HepG2 (cell line): ENCODE results near the gene TMTC2. TPM values are rescaled to one million over a fixed set of nuclear protein-coding genes. Genes with fewer than 3 reads are reported as not detected.
A peak's percentile ranks its signal among the peaks of the same experiment; 100 is the strongest.

Source experiments
- ATAC-seq: fragments of 200-7000 bp; cut with Tn5 transposase; 3 replicates; pipeline ENCODE4 v1.9.1; 2020; ENCODE audit warnings: mild to moderate bottlenecking, moderate library complexity
- BruUV-seq: library from RNA; stranded (reverse); fragments of 400-500 nt; replicated peaks from 2 replicates; lab custom pipeline; 2021; lab: Mats Ljungman, UMichigan
- CTCF ChIA-PET: fragments of 300-600 bp; formaldehyde crosslinking; extraction: SDS; loops from one replicate; lab custom pipeline; 2021; ENCODE audit warnings: low total read pairs, inconsistent platforms, low intra/inter-chr PET ratio; lab: Yijun Ruan, JAX
- POLR2A ChIA-PET: fragments of 350-600 bp; sonication (Branson Sonifier 250); formaldehyde crosslinking; loops from one replicate; lab custom pipeline; 2020; ENCODE audit warnings: antibody characterized with exemption, inconsistent platforms; lab: Yijun Ruan, JAX
- DNase-seq: peaks from one replicate; pipeline ENCODE4 v3.0.0-alpha.2; 2015; ENCODE audit warnings: low spot score
- FAIRE-seq: peaks from 3 replicates; lab custom pipeline; 2011; peaks lifted over from hg19 to GRCh38; lab: Jason Lieb, UNC
- H2AFZ ChIP-seq: one replicate; pipeline ENCODE4 v1.6.1; 2011; ENCODE audit warnings: low read length, inconsistent platforms
- H3K27ac ChIP-seq: fragments of 300-600 bp; 3 replicates; pipeline ENCODE4 v1.8.0; 2011; ENCODE audit warnings: mixed run types, mild to moderate bottlenecking, mixed read lengths, low read length, inconsistent platforms; ENCODE audit not compliant: insufficient read depth; ENCODE audit errors: extremely low read length
- H3K27me3 ChIP-seq, 2 experiments: fragments of 200-600 bp in 1 of 2; 2 replicates in 1 of 2; 3 replicates in 1 of 2; pipeline versions ENCODE4 v1.6.0 to v1.8.0; 2011; ENCODE audit warnings: low read length in 2 of 2, mild to moderate bottlenecking in 2 of 2, moderate library complexity in 2 of 2, inconsistent platforms in 1 of 2; ENCODE audit not compliant: insufficient read depth in 2 of 2, control insufficient read depth in 1 of 2
- H3K36me3 ChIP-seq, 2 experiments: fragments of 200-600 bp in 1 of 2; replicated peaks in 1 of 2; 2 replicates in 1 of 2; 3 replicates in 1 of 2; pipeline versions ENCODE4 v1.5.1 to v1.8.0; 2011; ENCODE audit warnings: low read length in 2 of 2, inconsistent platforms in 1 of 2; ENCODE audit not compliant: insufficient read depth in 2 of 2, control insufficient read depth in 1 of 2
- H3K4me1 ChIP-seq: 2 replicates; pipeline ENCODE4 v1.5.1; 2012; ENCODE audit warnings: low read length, inconsistent platforms; ENCODE audit not compliant: insufficient read depth
- H3K4me2 ChIP-seq: 2 replicates; pipeline ENCODE4 v1.6.0; 2011; ENCODE audit warnings: low read depth, low read length, inconsistent platforms
- H3K4me3 ChIP-seq, 3 experiments: fragments of 200-600 bp in 1 of 3; sonication (generic), shearing (Covaris generic) in 1 of 3; replicated peaks in 1 of 3; 2 replicates each; pipeline ENCODE4 v1.5.1; 2011 to 2016; ENCODE audit warnings: low read length in 3 of 3, inconsistent platforms in 2 of 3, low read depth in 2 of 3, mild to moderate bottlenecking in 2 of 3, control low read depth in 1 of 3, mixed read lengths in 1 of 3; ENCODE audit not compliant: insufficient read depth in 1 of 3
- H3K79me2 ChIP-seq: one replicate; pipeline ENCODE4 v1.6.1; 2011; ENCODE audit warnings: low read length, inconsistent platforms; ENCODE audit not compliant: insufficient read depth
- H3K9ac ChIP-seq: 2 replicates; pipeline ENCODE4 v1.6.0; 2011; ENCODE audit warnings: mild to moderate bottlenecking, low read depth, low read length, inconsistent platforms; ENCODE audit not compliant: insufficient read depth
- H3K9me3 ChIP-seq: 2 replicates; pipeline ENCODE4 v1.5.1; 2012; ENCODE audit warnings: mild to moderate bottlenecking, low read length
- H4K20me1 ChIP-seq: 2 replicates; pipeline ENCODE4 v1.6.0; 2011; ENCODE audit warnings: inconsistent platforms, mild to moderate bottlenecking, low read length, moderate library complexity; ENCODE audit not compliant: insufficient read depth
- AKAP8 ChIP-seq: sonication (generic); formaldehyde crosslinking; IDR thresholded peaks from 2 replicates; pipeline ENCODE4 v1.5.1; 2020; ENCODE audit warnings: mild to moderate bottlenecking, missing genetic modification reagents
- ATF7 ChIP-seq, 2 experiments: fragments of 450-650 bp in 1 of 2; sonication (generic) in 1 of 2; formaldehyde crosslinking in 1 of 2; IDR thresholded peaks; 2 replicates each; pipeline versions ENCODE4 v1.4.0 to v1.6.1; 2016 to 2020; ENCODE audit warnings: antibody characterized with exemption in 1 of 2, mild to moderate bottlenecking in 1 of 2, missing genetic modification reagents in 1 of 2
- CREB1 ChIP-seq, 2 experiments: fragments of 450-650 bp in 1 of 2; IDR thresholded peaks; 2 replicates each; pipeline ENCODE4 v1.6.1; 2016 to 2017; ENCODE audit warnings: control low read depth in 1 of 2, mild to moderate bottlenecking in 1 of 2, missing compliant biosample characterization in 1 of 2, missing genetic modification characterization in 1 of 2
- FOXA3 ChIP-seq: IDR thresholded peaks from 2 replicates; pipeline ENCODE4 v1.6.1; 2016; ENCODE audit warnings: missing genetic modification reagents, missing compliant biosample characterization
- MTA1 ChIP-seq: sonication (generic); formaldehyde crosslinking; IDR thresholded peaks from 2 replicates; pipeline ENCODE4 v1.4.0; 2020; ENCODE audit warnings: missing genetic modification reagents, mild to moderate bottlenecking, borderline replicate concordance
- TGIF2 ChIP-seq: IDR thresholded peaks from 2 replicates; pipeline ENCODE4 v1.6.1; 2016; ENCODE audit warnings: control low read depth, missing compliant biosample characterization
- ZIK1 ChIP-seq: sonication (generic); formaldehyde crosslinking; IDR thresholded peaks from 2 replicates; pipeline ENCODE4 v1.5.0; 2020; ENCODE audit warnings: mild to moderate bottlenecking, low read depth, missing genetic modification reagents, borderline replicate concordance
- ZNF124 ChIP-seq: sonication (generic); formaldehyde crosslinking; IDR thresholded peaks from 2 replicates; pipeline ENCODE4 v1.4.0; 2020; ENCODE audit warnings: missing genetic modification reagents
- ZNF331 ChIP-seq: sonication (generic); formaldehyde crosslinking; IDR thresholded peaks from 2 replicates; pipeline ENCODE4 v1.4.0; 2020; ENCODE audit warnings: missing genetic modification reagents
- ZNF354B ChIP-seq: sonication (generic); formaldehyde crosslinking; IDR thresholded peaks from 2 replicates; pipeline ENCODE4 v1.8.0; 2022; ENCODE audit warnings: mild to moderate bottlenecking, missing genetic modification reagents
- WGBS: methylation state at CpG from one replicate; pipeline ENCODE4 v1.1.6; 2017; ENCODE audit warnings: low lambda C conversion rate; 5-methylcytosine and 5-hydroxymethylcytosine counted together
- in situ Hi-C: cut with HindIII; loops from 2 replicates; pipeline ENCODE4 v1.10.0; 2017; ENCODE audit warnings: low pct_unique_long_range_greater_than_20kb; ENCODE audit not compliant: extremely low pct_ligation_motif_present
- intact Hi-C: fragments of 100-400 bp; cut with micrococcal nuclease; formaldehyde crosslinking; loops from one replicate; pipeline ENCODE4 v1.10.0; 2022; ENCODE audit not compliant: unreplicated experiment
- polyA plus RNA-seq, 8 experiments: library from polyadenylated mRNA; depleted of rRNA in 3 of 8; stranded (reverse) in 7 of 8; unstranded in 1 of 8; fragments of >200 nt; fragmentation: Illumina TruSeq in 4 of 8; extraction: Trizol in 4 of 8; gene quantifications; 2 replicates each; pipeline versions ENCODE4 v1.2.1 to v1.2.3, GENCODE V29; 2011 to 2016; ENCODE audit warnings: low read depth in 4 of 8, missing spikeins in 1 of 8, mixed read lengths in 1 of 8; ENCODE audit not compliant: insufficient read depth in 1 of 8
- total RNA-seq, 5 experiments: library from RNA; depleted of rRNA; stranded (reverse); fragments of >200 nt; fragmentation: Illumina TruSeq; extraction: Trizol; gene quantifications; 2 replicates each; pipeline ENCODE4 v1.2.3, GENCODE V29; 2016; ENCODE audit warnings: low read depth in 1 of 5
- TF ChIP-seq, protein P1 (sequence below): sonication (generic); formaldehyde crosslinking; IDR thresholded peaks from 2 replicates; pipeline ENCODE4 v1.5.0; 2020; ENCODE audit warnings: missing genetic modification reagents
- TF ChIP-seq, protein P2 (sequence below): IDR thresholded peaks from 2 replicates; pipeline ENCODE4 v1.6.1; 2016; ENCODE audit warnings: missing biosample characterization, missing genetic modification reagents, low read depth
- TF ChIP-seq, protein P3 (sequence below): sonication (generic); formaldehyde crosslinking; IDR thresholded peaks from 2 replicates; pipeline ENCODE4 v1.8.1; 2023; ENCODE audit warnings: missing genetic modification reagents, inconsistent platforms, borderline replicate concordance
- TF ChIP-seq, protein P4 (sequence below): sonication (generic); formaldehyde crosslinking; conservative IDR thresholded peaks from 2 replicates; pipeline ENCODE4 v1.8.0; 2022; ENCODE audit warnings: mild to moderate bottlenecking, moderate library complexity, missing genetic modification reagents

Gene TMTC2
- total and polyA plus RNA-seq, 2 of the 13 experiments (the other 11 are each of a cell fraction or from before 2014, with no cell fraction given): 0.55 to 0.63 TPM

DNA sequence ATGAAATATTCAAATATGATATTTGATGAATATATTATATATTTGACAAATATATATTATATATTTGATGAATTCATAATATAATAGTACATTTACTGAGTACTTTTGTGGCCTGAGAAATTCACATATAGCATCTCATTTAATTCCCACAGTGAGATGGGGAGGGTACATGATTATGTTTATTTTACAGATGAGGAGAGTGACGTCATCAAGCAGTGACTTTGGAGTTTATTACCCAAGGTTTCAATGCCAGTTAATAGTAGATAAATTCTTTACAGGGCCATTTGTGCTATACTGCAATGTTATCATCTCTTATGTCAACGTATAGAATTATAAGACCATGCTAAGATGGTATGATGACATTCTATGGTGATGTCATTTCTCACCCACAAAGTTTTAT, 352.7 kb downstream of the TMTC2 start:
- BruUV-seq: no TSS peak
- POLR2A ChIA-PET: no interaction called here
- CTCF ChIA-PET: no interaction called here

DNA sequence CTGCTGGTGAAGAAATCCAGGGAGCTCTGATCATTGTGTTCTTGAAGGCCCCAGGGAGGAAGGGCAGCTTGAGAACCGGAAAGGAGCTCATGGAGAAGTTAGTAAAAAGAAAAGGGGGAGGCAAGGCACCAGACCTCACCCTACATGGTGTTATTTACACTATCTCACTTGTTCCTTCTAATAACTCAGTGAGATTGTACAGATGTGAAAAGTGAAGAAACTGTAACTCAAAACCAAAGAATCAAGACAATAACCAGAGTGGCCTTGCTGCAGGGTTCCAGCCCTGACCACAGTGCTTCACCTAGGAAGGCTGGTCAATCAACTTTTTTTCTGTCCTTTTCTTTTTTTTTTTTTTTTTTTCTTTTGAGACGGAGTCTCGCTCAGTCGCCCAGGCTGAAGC, 353.6 kb downstream of the TMTC2 start:
- no peak for FAIRE-seq
- ChIA-PET POLR2A (no interaction called here), CTCF (no interaction called here)
- no peaks in the 10 kb centered on the region for H3K27me3 ChIP-seq
- no peaks in the 10 kb centered on the region for H3K79me2 ChIP-seq
- H2AFZ ChIP-seq: no peak overlapping the region
- WGBS: 61% methylated on average over 4 of the region's 4 CpGs
- no peak for ATAC-seq
- in situ Hi-C loops (no loop called here), intact Hi-C loops (no loop called here)
- H3K4me2 ChIP-seq: no peak overlapping the region
- H3K27ac ChIP-seq: no peak overlapping the region
- H3K4me3 ChIP-seq: no peak overlapping the region
- no peak for DNase-seq
- no peak overlapping the region for H3K9ac ChIP-seq
- no peaks in the 10 kb centered on the region for H3K9me3 ChIP-seq
- no peaks in the 10 kb centered on the region for H3K4me1 ChIP-seq
- no peaks in the 10 kb centered on the region for H4K20me1 ChIP-seq
- no TSS peak for BruUV-seq
- H3K36me3 ChIP-seq: no peaks in the 10 kb centered on the region
- no peak for TF ChIP-seq ZNF354B (CRISPR knock-in tag)
- TF ChIP-seq MTA1 (CRISPR knock-in tag): no peak
- TF ChIP-seq ZIK1 (CRISPR knock-in tag): no peak
- TF ChIP-seq, protein P1, sequence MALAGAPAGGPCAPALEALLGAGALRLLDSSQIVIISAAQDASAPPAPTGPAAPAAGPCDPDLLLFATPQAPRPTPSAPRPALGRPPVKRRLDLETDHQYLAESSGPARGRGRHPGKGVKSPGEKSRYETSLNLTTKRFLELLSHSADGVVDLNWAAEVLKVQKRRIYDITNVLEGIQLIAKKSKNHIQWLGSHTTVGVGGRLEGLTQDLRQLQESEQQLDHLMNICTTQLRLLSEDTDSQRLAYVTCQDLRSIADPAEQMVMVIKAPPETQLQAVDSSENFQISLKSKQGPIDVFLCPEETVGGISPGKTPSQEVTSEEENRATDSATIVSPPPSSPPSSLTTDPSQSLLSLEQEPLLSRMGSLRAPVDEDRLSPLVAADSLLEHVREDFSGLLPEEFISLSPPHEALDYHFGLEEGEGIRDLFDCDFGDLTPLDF (CRISPR knock-in tag): no peak
- TF ChIP-seq, protein P2, sequence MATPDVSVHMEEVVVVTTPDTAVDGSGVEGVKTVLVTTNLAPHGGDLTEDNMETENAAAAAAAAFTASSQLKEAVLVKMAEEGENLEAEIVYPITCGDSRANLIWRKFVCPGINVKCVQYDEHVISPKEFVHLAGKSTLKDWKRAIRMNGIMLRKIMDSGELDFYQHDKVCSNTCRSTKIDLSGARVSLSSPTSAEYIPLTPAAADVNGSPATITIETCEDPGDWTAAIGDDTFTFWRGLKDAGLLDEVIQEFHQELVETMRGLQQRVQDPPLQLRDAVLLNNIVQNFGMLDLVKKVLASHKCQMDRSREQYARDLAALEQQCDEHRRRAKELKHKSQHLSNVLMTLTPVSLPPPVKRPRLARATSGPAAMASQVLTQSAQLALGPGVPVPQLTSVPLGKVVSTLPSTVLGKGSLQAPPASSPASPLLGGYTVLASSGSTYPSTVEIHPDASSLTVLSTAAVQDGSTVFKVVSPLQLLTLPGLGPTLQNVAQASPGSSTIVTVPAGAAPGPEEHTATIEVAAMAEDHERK (CRISPR knock-in tag): no peak
- TF ChIP-seq ZNF124: no peak
- no peak for TF ChIP-seq FOXA3
- no peak for TF ChIP-seq ZNF331
- no peak for TF ChIP-seq TGIF2 (CRISPR knock-in tag)
- no peak for TF ChIP-seq AKAP8 (CRISPR knock-in tag)
- TF ChIP-seq, protein P3, sequence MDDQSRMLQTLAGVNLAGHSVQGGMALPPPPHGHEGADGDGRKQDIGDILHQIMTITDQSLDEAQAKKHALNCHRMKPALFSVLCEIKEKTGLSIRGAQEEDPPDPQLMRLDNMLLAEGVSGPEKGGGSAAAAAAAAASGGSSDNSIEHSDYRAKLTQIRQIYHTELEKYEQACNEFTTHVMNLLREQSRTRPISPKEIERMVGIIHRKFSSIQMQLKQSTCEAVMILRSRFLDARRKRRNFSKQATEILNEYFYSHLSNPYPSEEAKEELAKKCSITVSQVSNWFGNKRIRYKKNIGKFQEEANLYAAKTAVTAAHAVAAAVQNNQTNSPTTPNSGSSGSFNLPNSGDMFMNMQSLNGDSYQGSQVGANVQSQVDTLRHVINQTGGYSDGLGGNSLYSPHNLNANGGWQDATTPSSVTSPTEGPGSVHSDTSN (CRISPR knock-in tag): no peak

More for the DNA sequence above, 352.7 kb downstream of the TMTC2 start:
- H3K4me2 ChIP-seq: no peak overlapping the region
- ATAC-seq: no peak
- H3K36me3 ChIP-seq: no peaks in the 10 kb centered on the region
- no peak for FAIRE-seq
- H3K4me1 ChIP-seq: no peaks in the 10 kb centered on the region
- DNase-seq: no peak
- H2AFZ ChIP-seq: no peak overlapping the region
- H3K9ac ChIP-seq: no peak overlapping the region
- in situ Hi-C loops: no loop called here
- 21% methylated on average over 2 of the region's 2 CpGs for WGBS
- H3K4me3 ChIP-seq: no peak overlapping the region
- no peaks in the 10 kb centered on the region for H4K20me1 ChIP-seq
- peak; percentile 96 for TF ChIP-seq ATF7 (IDR thresholded peaks at IDR 0.05)
- no peak for TF ChIP-seq ATF7 (CRISPR knock-in tag; IDR thresholded peaks at IDR 0.05)
- TF ChIP-seq, protein P4, sequence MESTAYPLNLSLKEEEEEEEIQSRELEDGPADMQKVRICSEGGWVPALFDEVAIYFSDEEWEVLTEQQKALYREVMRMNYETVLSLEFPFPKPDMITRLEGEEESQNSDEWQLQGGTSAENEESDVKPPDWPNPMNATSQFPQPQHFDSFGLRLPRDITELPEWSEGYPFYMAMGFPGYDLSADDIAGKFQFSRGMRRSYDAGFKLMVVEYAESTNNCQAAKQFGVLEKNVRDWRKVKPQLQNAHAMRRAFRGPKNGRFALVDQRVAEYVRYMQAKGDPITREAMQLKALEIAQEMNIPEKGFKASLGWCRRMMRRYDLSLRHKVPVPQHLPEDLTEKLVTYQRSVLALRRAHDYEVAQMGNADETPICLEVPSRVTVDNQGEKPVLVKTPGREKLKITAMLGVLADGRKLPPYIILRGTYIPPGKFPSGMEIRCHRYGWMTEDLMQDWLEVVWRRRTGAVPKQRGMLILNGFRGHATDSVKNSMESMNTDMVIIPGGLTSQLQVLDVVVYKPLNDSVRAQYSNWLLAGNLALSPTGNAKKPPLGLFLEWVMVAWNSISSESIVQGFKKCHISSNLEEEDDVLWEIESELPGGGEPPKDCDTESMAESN (CRISPR knock-in tag): no peak
- peak; percentile 97 for TF ChIP-seq CREB1 (IDR thresholded peaks at IDR 0.05)
- TF ChIP-seq CREB1 (CRISPR knock-in tag; IDR thresholded peaks at IDR 0.05): no peak
- TF ChIP-seq, all 625 proteins: peak for 2
- Histone ChIP-seq H3K27ac (no peak overlapping the region), H3K27me3 (no peaks in the 10 kb centered on the region), H3K79me2 (no peaks in the 10 kb centered on the region), H3K9me3 (no peaks in the 10 kb centered on the region)
- intact Hi-C loops: no loop called here
